ENCODE results near the gene MADCAM1.

MADCAM1 gene

DNA sequence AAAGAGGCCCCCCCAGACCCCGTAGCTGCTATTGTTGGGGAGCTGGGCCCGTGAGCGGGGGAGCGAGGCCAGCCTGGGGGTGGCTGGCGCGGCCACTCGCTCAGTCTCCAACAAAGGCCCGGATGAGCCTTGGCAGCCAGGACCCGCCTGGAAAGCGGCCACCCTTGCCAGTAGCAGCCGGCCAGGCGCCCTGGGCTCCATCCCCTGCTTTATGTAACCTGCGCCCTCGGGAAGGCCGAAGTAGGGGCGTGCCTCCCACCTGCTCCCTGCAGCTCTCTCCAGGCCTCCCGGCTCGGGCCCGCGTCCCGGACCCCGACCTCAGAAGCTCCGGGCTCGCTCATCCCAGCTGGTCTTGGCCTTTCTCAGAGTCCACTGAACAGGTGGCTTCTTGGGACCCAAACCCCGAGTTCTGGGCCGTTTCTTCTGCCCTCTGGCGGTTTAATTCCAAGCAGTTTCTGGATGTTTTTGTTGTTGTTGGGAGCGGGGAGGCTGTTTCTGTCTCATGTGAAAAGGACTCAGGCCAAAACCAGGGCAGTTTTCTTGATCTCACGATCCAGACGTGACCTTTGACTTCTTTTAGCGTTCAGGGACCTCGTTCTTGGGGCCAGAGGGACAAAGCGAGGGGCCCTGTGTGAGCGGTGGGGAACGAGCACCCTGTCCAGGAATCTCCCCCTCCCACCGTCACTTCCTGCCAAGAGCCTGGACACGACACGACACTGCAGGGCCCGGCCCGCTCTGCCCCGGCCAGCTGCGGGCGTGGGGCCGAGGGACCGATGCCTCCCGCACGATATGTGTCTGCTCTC lies 36.5 kb downstream of the MADCAM1 start:
- DNase-seq (ENCODE audit: low spot score): peak; percentile 39

DNA sequence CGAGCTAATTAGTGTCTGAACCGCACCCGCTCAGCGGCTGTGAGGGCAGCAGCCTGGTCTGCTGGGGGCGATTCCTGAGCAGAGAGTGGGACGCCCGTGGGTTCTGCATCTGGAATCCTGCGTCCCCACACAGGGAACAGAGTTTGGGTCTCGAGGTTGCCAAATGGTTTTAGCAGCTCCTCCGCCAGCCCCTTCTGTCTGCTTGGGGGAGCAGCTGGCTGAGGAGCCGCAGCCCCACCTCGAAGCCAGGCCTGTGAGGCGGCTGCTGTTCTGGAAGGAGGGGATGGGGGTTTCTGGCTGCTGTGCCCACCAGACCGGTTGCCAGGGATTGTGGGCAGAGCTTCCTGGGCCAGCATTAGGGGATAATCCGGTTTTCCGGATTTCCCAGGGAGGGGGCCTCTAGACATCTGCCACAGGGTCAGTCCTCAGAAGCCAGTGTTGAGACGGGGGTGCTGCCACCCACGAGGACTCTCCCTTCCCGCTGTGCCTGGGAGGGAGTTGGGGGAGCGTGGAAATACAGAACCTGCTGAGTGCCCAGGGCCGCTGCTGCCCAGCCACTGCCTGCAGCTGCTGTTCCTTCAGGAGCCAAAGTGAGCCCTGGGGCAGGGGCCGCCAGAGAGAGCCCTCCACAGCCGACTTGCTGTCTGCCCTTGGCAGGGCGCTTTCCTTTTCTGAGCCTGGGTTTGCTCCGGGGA lies 37.2 kb downstream of the MADCAM1 start:
- DNase-seq (ENCODE audit: low spot score): no peak

- no peak for DNase-seq (ENCODE audit: low spot score)
Measured at GRCh38 chr19:534088-534487, 37.8 kb downstream of the MADCAM1 start.

DNA sequence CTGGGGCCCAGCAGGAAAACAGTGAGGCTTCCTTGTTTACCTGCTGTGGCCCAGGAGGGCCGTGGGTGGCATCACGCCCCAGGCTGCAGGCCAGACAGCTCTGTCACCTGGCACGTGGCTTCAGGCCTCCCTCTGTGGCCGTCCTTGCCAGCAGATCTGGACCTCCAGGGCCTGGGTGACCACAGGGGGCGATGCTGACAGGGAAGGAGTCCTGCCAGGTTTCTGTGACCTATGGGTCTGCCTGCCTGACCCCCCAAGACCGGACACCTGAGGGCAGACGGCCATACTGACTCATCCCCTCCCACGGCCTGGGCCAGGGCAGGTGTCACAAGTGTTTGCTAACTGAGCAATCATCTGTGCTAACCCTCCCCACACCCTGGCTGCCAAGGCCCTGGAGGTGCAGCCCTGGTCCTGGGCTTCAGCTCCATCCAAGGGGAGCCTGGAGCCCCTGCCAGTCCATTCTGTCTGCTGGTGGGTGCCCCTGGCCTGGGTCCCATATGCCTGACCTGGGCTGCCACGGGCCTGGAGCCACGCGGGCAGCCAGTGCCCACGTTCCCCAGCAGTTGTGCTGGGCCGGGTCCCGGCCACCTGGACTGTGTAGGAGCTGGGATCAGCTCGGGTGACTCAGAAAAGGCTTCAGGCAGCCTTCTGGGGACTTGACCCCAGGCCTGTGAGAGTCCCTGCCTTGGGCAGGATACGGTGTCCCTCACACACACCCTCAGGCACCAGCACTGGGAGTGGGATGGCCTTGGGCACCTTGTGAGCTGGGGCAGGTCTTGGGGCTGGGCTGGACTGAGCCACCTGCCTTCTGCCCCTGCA lies 38.9 kb downstream of the MADCAM1 start:
- DNase-seq (ENCODE audit: low spot score): no peak

GRCh38 chr19:536031-536880 lies 40.0 kb downstream of the MADCAM1 start:
- DNase-seq (ENCODE audit: low spot score): no peak

DNA sequence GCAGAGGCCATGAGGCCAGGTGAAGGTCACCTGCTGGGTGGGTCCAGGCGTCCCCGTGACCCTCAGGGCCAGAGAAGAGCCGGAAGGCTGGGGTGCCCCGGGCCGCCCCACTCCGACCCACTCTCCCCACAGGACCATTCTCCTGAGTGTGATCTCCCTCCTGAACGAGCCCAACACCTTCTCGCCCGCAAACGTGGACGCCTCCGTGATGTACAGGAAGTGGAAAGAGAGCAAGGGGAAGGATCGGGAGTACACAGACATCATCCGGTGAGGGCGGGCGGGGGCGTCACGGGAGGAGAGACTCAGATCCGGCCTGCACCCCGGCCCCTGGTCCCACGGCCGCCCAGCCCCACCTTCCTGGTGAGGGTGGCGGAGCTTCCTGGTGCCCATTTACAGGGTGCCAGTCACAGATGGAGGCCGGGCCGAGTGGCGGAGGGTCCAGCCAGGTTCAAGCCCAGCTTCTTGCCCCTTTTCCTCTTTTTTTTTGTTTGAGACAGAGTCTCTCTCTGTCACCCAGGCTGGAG lies 40.7 kb downstream of the MADCAM1 start:
- DNase-seq (ENCODE audit: low spot score): no peak

DNA sequence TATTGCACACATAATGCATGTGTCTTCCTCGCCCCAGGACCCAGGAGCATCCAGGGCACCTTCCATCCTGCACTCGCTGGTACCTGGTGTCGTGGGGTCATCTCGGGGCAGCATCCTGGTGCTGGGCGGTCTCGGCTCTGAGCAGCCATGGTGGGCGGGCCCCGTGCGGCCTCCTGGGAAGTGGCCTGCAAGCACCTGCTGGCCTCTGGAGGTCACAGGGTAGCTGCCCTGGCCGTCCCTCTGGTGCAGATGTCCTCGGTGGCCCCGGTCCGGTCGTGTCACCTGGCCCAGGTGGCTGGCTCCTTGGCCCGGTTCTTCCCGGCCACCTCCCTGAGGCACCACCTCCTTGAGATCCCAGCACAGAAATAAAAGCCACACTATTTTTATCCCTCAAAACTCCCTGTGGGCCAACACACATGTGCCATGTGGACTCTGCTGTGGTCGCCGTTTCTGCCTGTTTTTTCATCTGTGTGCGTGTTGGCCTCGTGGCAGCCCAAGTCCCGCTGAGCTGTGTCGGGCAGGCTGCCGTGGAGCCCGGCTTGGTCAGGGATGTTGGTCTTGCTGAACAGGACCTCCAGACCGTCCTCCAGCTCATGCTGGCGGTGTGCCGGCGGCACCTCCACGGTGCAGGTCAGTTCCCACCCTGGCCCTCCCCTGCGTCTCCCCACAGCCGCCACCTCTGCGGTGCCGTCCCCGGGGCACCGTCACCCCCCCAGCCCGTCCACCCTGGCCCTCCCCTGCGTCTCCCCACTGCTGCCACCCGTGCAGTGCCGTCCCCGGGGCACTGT lies 42.5 kb downstream of the MADCAM1 start:
- no peak for DNase-seq (ENCODE audit: low spot score)

- no peak for DNase-seq (ENCODE audit: low spot score)
Measured at GRCh38 chr19:539429-540030, 43.2 kb downstream of the MADCAM1 start.

- no peak for DNase-seq (ENCODE audit: low spot score)
Measured at GRCh38 chr19:540867-541637, 44.8 kb downstream of the MADCAM1 start.

- DNase-seq (ENCODE audit: low spot score): no peak
Measured at GRCh38 chr19:541699-542098, 45.4 kb downstream of the MADCAM1 start.

DNA sequence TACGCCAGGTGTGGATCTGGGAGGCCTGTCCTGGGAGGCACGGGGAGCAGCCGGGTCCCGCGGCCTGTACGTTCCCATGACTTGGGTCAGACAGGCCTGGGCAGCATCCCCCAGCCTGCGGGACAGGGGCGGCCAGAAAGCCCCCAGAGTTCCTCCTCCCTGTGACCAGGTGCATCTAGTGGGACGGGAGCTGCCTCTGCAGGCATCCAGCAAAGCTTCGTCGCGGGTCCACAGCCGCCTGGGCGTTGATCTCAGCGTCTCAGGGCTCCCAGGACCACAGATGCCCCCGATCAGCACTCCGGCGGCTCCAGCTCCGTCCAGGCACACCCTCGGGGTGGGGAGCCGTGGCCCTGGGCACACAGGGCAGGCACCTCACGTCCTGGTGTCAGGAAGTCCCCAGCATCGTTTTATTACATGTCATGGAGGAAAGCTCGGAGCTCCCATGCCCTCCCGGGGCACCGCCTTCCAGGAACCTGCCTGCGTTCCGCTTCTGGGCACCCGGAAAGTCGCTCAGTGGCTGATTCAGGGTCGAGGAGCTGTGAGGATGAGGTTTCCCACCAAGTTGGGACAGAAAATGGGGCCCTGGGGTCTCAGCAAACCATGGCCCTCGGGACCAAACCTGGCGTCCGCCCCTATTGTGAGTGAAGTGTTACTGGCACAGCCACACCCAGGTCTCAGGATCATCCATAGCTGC lies 46.0 kb downstream of the MADCAM1 start:
- no peak for DNase-seq (ENCODE audit: low spot score)

DNA sequence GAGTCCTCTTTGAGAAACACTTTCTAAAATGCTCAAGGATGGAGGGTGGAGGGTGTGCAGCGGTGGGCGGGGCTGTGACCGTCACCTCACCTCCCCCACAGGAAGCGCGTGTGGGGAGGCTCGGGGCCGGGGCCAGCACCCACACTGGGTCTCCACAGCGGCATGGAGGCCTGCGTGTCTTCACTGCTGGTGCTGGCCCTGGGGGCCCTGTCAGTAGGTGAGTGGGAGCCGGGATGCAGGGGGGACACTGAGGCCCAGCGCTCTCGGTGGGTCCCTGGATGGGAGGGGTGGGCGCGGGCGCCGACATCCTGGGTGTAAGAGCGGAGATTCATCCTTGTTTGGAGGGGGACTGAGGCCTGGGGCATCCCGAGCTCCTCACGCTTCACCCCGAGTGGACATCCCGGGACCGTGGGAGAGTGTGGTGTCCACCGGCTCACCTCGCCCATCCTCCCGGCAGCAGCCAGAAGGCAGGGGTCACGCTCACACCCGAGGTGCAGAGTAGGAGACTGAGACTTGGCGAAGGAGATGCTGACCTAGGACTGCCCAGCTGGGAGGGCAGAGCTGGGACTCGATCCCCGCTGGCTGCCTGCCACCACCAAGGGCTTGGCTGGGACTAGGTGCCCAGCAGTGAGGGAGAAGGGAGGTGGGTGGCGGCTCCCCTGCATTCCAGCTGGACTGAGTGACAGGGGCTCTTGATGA lies 47.8 kb downstream of the MADCAM1 start, which contains the start of gene GZMM:
Gene GZMM, plus strand, starts transcription at position 144 of the 699 bp plus-strand sequence. Its CDS starts 19 bp downstream, at position 163.
- no peak for DNase-seq (ENCODE audit: low spot score)

- no peak for DNase-seq (ENCODE audit: low spot score)
Measured at GRCh38 chr19:547117-547516, 50.8 kb downstream of the MADCAM1 start.

- DNase-seq (ENCODE audit: low spot score): no peak
Measured at GRCh38 chr19:547836-548720, 51.8 kb downstream of the MADCAM1 start.

- DNase-seq (ENCODE audit: low spot score): no peak
Measured at GRCh38 chr19:548886-549830, 52.9 kb downstream of the MADCAM1 start.

- no peak for DNase-seq (ENCODE audit: low spot score)
Measured at GRCh38 chr19:554817-555216, 58.5 kb downstream of the MADCAM1 start.

All from kidney capillary endothelial cell (primary cell).